HepG2 (cell line): ENCODE data around the gene SNX27. TPM values are rescaled to one million over a fixed set of nuclear protein-coding genes. Genes with fewer than 3 reads are reported as not detected.
A peak's percentile ranks its signal among the peaks of the same experiment; 100 is the strongest.

Experiments used
- ARID5B ChIP-seq: IDR thresholded peaks from 2 replicates; pipeline ENCODE4 v1.4.0; 2020; ENCODE audit warnings: mild to moderate bottlenecking, missing genetic modification reagents
- SALL1 ChIP-seq: sonication (generic); formaldehyde crosslinking; IDR thresholded peaks from 2 replicates; pipeline ENCODE4 v1.8.0; 2022; ENCODE audit warnings: mild to moderate bottlenecking, missing genetic modification reagents
- SAP130 ChIP-seq: IDR thresholded peaks from 2 replicates; pipeline ENCODE4 v1.6.1; 2016; ENCODE audit warnings: low read depth
- ZBTB7B ChIP-seq: sonication (generic); formaldehyde crosslinking; IDR thresholded peaks from 2 replicates; pipeline ENCODE4 v1.4.0; 2020; ENCODE audit warnings: missing genetic modification reagents
- ZKSCAN1 ChIP-seq: fragments of 150-350 bp; IDR thresholded peaks from 2 replicates; pipeline ENCODE4 v1.6.1; 2014; ENCODE audit warnings: low read length
- ZNF331 ChIP-seq: sonication (generic); formaldehyde crosslinking; IDR thresholded peaks from 2 replicates; pipeline ENCODE4 v1.4.0; 2020; ENCODE audit warnings: missing genetic modification reagents
- ZNF335 ChIP-seq: sonication (generic); formaldehyde crosslinking; IDR thresholded peaks from 2 replicates; pipeline ENCODE4 v1.4.0; 2020; ENCODE audit warnings: missing genetic modification reagents
- ZNF430 ChIP-seq: sonication (generic); formaldehyde crosslinking; IDR thresholded peaks from 2 replicates; pipeline ENCODE4 v1.9.0; 2021; ENCODE audit warnings: mild to moderate bottlenecking, missing genetic modification reagents
- ZNF484 ChIP-seq: sonication (generic); formaldehyde crosslinking; IDR thresholded peaks from 2 replicates; pipeline ENCODE4 v1.5.1; 2020; ENCODE audit warnings: mild to moderate bottlenecking, low read depth, missing genetic modification reagents, borderline replicate concordance
- ZNF609 ChIP-seq: sonication (generic); formaldehyde crosslinking; IDR thresholded peaks from 2 replicates; pipeline ENCODE4 v1.4.0; 2020; ENCODE audit warnings: mild to moderate bottlenecking, missing genetic modification reagents, borderline replicate concordance
- ZNF724P ChIP-seq: sonication (generic); formaldehyde crosslinking; IDR thresholded peaks from 2 replicates; pipeline ENCODE4 v1.8.0; 2022; ENCODE audit warnings: missing genetic modification reagents, borderline replicate concordance
- polyA plus RNA-seq, 8 experiments: library from polyadenylated mRNA; depleted of rRNA in 3 of 8; stranded (reverse) in 7 of 8; unstranded in 1 of 8; fragments of >200 nt; fragmentation: Illumina TruSeq in 4 of 8; extraction: Trizol in 4 of 8; gene quantifications; 2 replicates each; pipeline versions ENCODE4 v1.2.1 to v1.2.3, GENCODE V29; 2011 to 2016; ENCODE audit warnings: low read depth in 4 of 8, missing spikeins in 1 of 8, mixed read lengths in 1 of 8; ENCODE audit not compliant: insufficient read depth in 1 of 8
- total RNA-seq, 5 experiments: library from RNA; depleted of rRNA; stranded (reverse); fragments of >200 nt; fragmentation: Illumina TruSeq; extraction: Trizol; gene quantifications; 2 replicates each; pipeline ENCODE4 v1.2.3, GENCODE V29; 2016; ENCODE audit warnings: low read depth in 1 of 5
- TF ChIP-seq, protein P1 (sequence below): IDR thresholded peaks from 2 replicates; pipeline ENCODE4 v1.6.1; 2016
- TF ChIP-seq, protein P2 (sequence below): sonication (generic); formaldehyde crosslinking; IDR thresholded peaks from 2 replicates; pipeline ENCODE4 v1.4.0; 2020; ENCODE audit warnings: missing genetic modification reagents

Gene SNX27
- total and polyA plus RNA-seq, 2 of the 13 experiments (the other 11 are each of a cell fraction or from before 2014, with no cell fraction given) = 14.4 to 17.8 TPM

GRCh38 chr1:151565502-151566189 is 46.2 kb upstream of the SNX27 start (continued):
- TF ChIP-seq, protein P1, sequence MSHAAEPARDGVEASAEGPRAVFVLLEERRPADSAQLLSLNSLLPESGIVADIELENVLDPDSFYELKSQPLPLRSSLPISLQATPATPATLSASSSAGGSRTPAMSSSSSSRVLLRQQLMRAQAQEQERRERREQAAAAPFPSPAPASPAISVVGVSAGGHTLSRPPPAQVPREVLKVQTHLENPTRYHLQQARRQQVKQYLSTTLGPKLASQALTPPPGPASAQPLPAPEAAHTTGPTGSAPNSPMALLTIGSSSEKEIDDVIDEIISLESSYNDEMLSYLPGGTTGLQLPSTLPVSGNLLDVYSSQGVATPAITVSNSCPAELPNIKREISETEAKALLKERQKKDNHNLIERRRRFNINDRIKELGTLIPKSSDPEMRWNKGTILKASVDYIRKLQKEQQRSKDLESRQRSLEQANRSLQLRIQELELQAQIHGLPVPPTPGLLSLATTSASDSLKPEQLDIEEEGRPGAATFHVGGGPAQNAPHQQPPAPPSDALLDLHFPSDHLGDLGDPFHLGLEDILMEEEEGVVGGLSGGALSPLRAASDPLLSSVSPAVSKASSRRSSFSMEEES = peak; percentile 59; the same call in 1 of the 2 replicates
- TF ChIP-seq, protein P2, sequence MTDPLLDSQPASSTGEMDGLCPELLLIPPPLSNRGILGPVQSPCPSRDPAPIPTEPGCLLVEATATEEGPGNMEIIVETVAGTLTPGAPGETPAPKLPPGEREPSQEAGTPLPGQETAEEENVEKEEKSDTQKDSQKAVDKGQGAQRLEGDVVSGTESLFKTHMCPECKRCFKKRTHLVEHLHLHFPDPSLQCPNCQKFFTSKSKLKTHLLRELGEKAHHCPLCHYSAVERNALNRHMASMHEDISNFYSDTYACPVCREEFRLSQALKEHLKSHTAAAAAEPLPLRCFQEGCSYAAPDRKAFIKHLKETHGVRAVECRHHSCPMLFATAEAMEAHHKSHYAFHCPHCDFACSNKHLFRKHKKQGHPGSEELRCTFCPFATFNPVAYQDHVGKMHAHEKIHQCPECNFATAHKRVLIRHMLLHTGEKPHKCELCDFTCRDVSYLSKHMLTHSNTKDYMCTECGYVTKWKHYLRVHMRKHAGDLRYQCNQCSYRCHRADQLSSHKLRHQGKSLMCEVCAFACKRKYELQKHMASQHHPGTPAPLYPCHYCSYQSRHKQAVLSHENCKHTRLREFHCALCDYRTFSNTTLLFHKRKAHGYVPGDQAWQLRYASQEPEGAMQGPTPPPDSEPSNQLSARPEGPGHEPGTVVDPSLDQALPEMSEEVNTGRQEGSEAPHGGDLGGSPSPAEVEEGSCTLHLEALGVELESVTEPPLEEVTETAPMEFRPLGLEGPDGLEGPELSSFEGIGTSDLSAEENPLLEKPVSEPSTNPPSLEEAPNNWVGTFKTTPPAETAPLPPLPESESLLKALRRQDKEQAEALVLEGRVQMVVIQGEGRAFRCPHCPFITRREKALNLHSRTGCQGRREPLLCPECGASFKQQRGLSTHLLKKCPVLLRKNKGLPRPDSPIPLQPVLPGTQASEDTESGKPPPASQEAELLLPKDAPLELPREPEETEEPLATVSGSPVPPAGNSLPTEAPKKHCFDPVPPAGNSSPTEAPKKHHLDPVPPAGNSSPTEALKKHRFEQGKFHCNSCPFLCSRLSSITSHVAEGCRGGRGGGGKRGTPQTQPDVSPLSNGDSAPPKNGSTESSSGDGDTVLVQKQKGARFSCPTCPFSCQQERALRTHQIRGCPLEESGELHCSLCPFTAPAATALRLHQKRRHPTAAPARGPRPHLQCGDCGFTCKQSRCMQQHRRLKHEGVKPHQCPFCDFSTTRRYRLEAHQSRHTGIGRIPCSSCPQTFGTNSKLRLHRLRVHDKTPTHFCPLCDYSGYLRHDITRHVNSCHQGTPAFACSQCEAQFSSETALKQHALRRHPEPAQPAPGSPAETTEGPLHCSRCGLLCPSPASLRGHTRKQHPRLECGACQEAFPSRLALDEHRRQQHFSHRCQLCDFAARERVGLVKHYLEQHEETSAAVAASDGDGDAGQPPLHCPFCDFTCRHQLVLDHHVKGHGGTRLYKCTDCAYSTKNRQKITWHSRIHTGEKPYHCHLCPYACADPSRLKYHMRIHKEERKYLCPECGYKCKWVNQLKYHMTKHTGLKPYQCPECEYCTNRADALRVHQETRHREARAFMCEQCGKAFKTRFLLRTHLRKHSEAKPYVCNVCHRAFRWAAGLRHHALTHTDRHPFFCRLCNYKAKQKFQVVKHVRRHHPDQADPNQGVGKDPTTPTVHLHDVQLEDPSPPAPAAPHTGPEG (CRISPR knock-in tag) = no peak
- no peak for TF ChIP-seq ZNF430 (CRISPR knock-in tag)
- no peak for TF ChIP-seq ZNF335 (CRISPR knock-in tag)
- TF ChIP-seq ZKSCAN1 = peak; percentile 78
- no peak for TF ChIP-seq ZNF724P (CRISPR knock-in tag)
- peak; percentile 33; the same call in 1 of the 2 replicates for TF ChIP-seq SAP130
- peak; percentile 53 for TF ChIP-seq ARID5B (CRISPR knock-in tag)
- 0 out of 2 replicates have a peak, but pooled peaks have one; percentile 21 for TF ChIP-seq ZBTB7B (CRISPR knock-in tag)
- 0 out of 2 replicates have a peak, but pooled peaks have one; percentile 11 for TF ChIP-seq ZNF331
- no peak for TF ChIP-seq ZNF484 (CRISPR knock-in tag)
- peak; percentile 46; the same call in 1 of the 2 replicates for TF ChIP-seq SALL1 (CRISPR knock-in tag)
- TF ChIP-seq ZNF609 = no peak
